Thyroid gland (tissue), 4 donors: Measurements from ENCODE around the gene SBNO1.

Experiments used
- CTCF ChIP-seq, 6 experiments: fragments of 200-600 bp in 3 of 6; fragments of 450-650 bp in 3 of 6; sonication (generic) in 3 of 6; IDR thresholded peaks; one replicate each; pipeline ENCODE4 v1.5.1; 2016 to 2019; ENCODE audit warnings: antibody characterized with exemption in 6 of 6, mild to moderate bottlenecking in 2 of 6, inconsistent platforms in 1 of 6, moderate library complexity in 1 of 6
- POLR2A ChIP-seq, 2 donors: fragments of 450-650 bp; IDR thresholded peaks; one replicate each; pipeline ENCODE4 v1.6.1; 2017; ENCODE audit warnings: antibody characterized with exemption in 2 of 2, mild to moderate bottlenecking in 2 of 2, moderate library complexity in 1 of 2

DNA sequence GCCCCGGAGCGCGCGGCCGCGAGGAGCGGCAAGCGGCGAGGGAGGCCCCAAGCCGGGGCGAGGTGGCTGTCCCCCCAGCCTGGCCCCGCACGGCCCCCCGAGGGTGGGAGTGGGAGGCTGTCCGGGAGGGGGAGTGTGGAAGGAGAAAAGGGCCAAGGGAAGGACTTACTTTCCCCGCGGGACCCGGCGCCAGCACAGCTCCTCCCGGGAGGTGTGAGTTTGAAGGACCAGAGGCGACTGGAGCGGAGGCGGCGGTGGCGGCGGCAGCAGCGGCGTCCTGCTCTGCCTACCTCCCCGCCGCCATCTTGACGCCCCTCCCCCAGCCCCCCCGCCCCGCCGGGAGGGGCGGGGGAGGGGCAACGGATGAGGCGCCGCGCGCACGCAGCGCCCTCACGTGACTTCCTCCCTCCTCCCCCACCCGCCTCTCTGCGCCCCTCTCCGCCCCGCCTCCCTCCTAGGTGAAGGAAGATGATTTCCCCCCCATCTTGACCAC is at the start of gene SBNO1:
- TF ChIP-seq POLR2A (IDR thresholded peaks at IDR 0.05) (peak; percentile 25 to 77), CTCF (IDR thresholded peaks at IDR 0.05) (peak in 1 of 6 experiments; percentile 15)
